ENCODE measurements around the gene CLEC4M. TPM values are rescaled to one million over a fixed set of nuclear protein-coding genes. Genes with fewer than 3 reads are reported as not detected.

Gene CLEC4M
- total RNA-seq, 1 experiment from 2014 or later: not detected

GRCh38 chr19:7759156-7759555 lies 3.9 kb upstream of the CLEC4M start:
- Mint-ChIP-seq H3K4me3 (no peak overlapping the region), H3K27ac (no peak overlapping the region), H3K36me3 (ENCODE audit: insufficient read depth in 1 of 3, low read depth in 3 of 3) (peaks cover 8 to 34% (median 10%) of the 10 kb centered on the region in 3 experiments), H3K27me3 (ENCODE audit: low read depth) (peaks cover 28% of the 10 kb centered on the region), H3K4me1 (peaks cover 5 to 11% of the 10 kb centered on the region in 2 experiments), H3K9me3 (peaks cover 50 to 67% of the 10 kb centered on the region in 2 experiments)
- no CpG with 5 or more reads among the region's 1 CpG for WGBS (ENCODE audit: extremely low coverage, insufficient read length, low lambda C conversion rate)
- H2BK15ac ChIP-seq (ENCODE audit: low read depth, low read length): no peak overlapping the region
- H4K5ac ChIP-seq (ENCODE audit: insufficient read length, low read depth, low read length): no peak overlapping the region
- H4K8ac ChIP-seq (replicated peaks; ENCODE audit: insufficient read length, low read depth, low read length): no peak overlapping the region
- no peak overlapping the region for H4K91ac ChIP-seq (ENCODE audit: insufficient read length, low read depth, low read length)
- no peak overlapping the region for H3K14ac ChIP-seq (ENCODE audit: insufficient read depth, low read length)
- H3T11ph ChIP-seq (ENCODE audit: low read length): no peak overlapping the region
- H2AK5ac ChIP-seq (ENCODE audit: insufficient read length, low read length): no peak overlapping the region
- no peak overlapping the region for H3K9ac ChIP-seq (ENCODE audit: extremely low read depth, insufficient read length, low read length)
- no peaks in the 10 kb centered on the region for H3K79me1 ChIP-seq (ENCODE audit: insufficient read depth, low read depth, low read length, poor library complexity, severe bottlenecking)
- H3K23me2 ChIP-seq (ENCODE audit: insufficient read length, low read depth, low read length, poor library complexity, severe bottlenecking): no peaks in the 10 kb centered on the region
- H3K79me2 ChIP-seq (ENCODE audit: insufficient read depth, low read length): no peaks in the 10 kb centered on the region
- no peak for TF ChIP-seq CTCF (conservative IDR thresholded peaks at IDR 0.05)
- H2BK20ac ChIP-seq (ENCODE audit: low read depth, low read length, poor library complexity, severe bottlenecking): no peak overlapping the region
- H3K56ac ChIP-seq (ENCODE audit: insufficient read length, low read depth, low read length): no peak overlapping the region
- H3K27ac ChIP-seq (ENCODE audit: insufficient read length, low read depth, low read length): no peak overlapping the region
- no peaks in the 10 kb centered on the region for H3K27me3 ChIP-seq (ENCODE audit: insufficient read depth, low read length)
- no peak overlapping the region for H2BK120ac ChIP-seq (ENCODE audit: low read depth, low read length, poor library complexity, severe bottlenecking)
- H2AFZ ChIP-seq (ENCODE audit: low read length): no peak overlapping the region
- DNase-seq: no peak
- H3K23ac ChIP-seq (ENCODE audit: insufficient read length, low read depth, low read length): no peak overlapping the region
- no peaks in the 10 kb centered on the region for H3K4me1 ChIP-seq (ENCODE audit: insufficient read depth, low read length)
- H2BK12ac ChIP-seq (ENCODE audit: insufficient read length, low read depth, low read length): no peak overlapping the region
- no peak overlapping the region for H2BK5ac ChIP-seq (ENCODE audit: insufficient read length, low read length)
- H3K9me3 ChIP-seq (ENCODE audit: control insufficient read depth, low read depth, low read length): peaks cover 20% of the 10 kb centered on the region
- H3K4ac ChIP-seq (ENCODE audit: low read depth, low read length): no peak overlapping the region
- no peaks in the 10 kb centered on the region for H4K20me1 ChIP-seq (ENCODE audit: control insufficient read depth, insufficient read depth, insufficient read length)
- H3K18ac ChIP-seq (ENCODE audit: insufficient read length, low read depth, low read length): no peak overlapping the region
- no peak overlapping the region for H3K4me2 ChIP-seq (ENCODE audit: insufficient read depth, insufficient read length, low read length)

Measured in H9 (cell line).